Endometrial microvascular endothelial cells (primary cell): ENCODE results near the gene MUC12. TPM values are rescaled to one million over a fixed set of nuclear protein-coding genes. Genes with fewer than 3 reads are reported as not detected.
"Not testable (repeated sequence)": the region's sequence is repeated elsewhere in the genome, so short reads cannot be mapped to it uniquely, and the experiment has no call there.

Experiments
- in situ Hi-C: cut with HindIII; loops from 2 replicates; pipeline ENCODE4 v1.10.0; 2017; ENCODE audit warnings: low sequenced_read_pairs, low pct_unique_long_range_greater_than_20kb; ENCODE audit errors: inconsistent ontology term
- total RNA-seq: library from RNA; depleted of rRNA; stranded (reverse); fragments of >200 nt; gene quantifications from one replicate; pipeline ENCODE4 v1.2.3, GENCODE V29; 2015; ENCODE audit errors: inconsistent ontology term

The MUC12 gene
- total RNA-seq, 1 donor from 2014 or later: not detected

GRCh38 chr7:101021703-101022102 lies 52.3 kb downstream of the MUC12 start:
- in situ Hi-C loops: no loop called here

- in situ Hi-C loops: no loop called here
These were observed 54.5 kb downstream of the MUC12 start for GRCh38 chr7:101023839-101024238.

GRCh38 chr7:101031082-101031481 lies 61.7 kb downstream of the MUC12 start:
- in situ Hi-C loops: no loop called here

GRCh38 chr7:101035941-101036340 lies 66.6 kb downstream of the MUC12 start:
- in situ Hi-C loops: no loop called here

GRCh38 chr7:101041283-101041682 lies 71.9 kb downstream of the MUC12 start:
- in situ Hi-C loops: not testable (repeated sequence)

- in situ Hi-C loops: loop anchor here (10.0 kb wide), 1 partner anchor 174 kb away; the partner anchor contains the start of gene UFSP1
These were observed 89.0 kb downstream of the MUC12 start for GRCh38 chr7:101058355-101058754.

GRCh38 chr7:101059620-101059942 lies 90.2 kb downstream of the MUC12 start:
- in situ Hi-C loops: loop anchor here (10.0 kb wide), 1 partner anchor 175 kb away; the partner anchor contains the start of gene UFSP1

GRCh38 chr7:101060992-101061391 lies 91.6 kb downstream of the MUC12 start:
- in situ Hi-C loops: no loop called here

GRCh38 chr7:101064176-101064550 lies 94.8 kb downstream of the MUC12 start:
- in situ Hi-C loops: not testable (repeated sequence)

- in situ Hi-C loops: not testable (repeated sequence)
These were observed 95.8 kb downstream of the MUC12 start for GRCh38 chr7:101065162-101065561.

- in situ Hi-C loops: no loop called here
These were observed 96.9 kb downstream of the MUC12 start for GRCh38 chr7:101066141-101066832.

GRCh38 chr7:101066833-101067177 lies 97.4 kb downstream of the MUC12 start:
- in situ Hi-C loops: no loop called here

- in situ Hi-C loops: no loop called here
These were observed 99.0 kb downstream of the MUC12 start for GRCh38 chr7:101068401-101068800.

Other genes with a start within 250 kb of the MUC12 start
- gene EPO, start 249.1 kb upstream of the MUC12 start, total RNA-seq: not detected
- gene ZAN, start 236.0 kb upstream of the MUC12 start, total RNA-seq: not detected
- 78.6 TPM for gene EPHB4, start 142.0 kb upstream of the MUC12 start, total RNA-seq
- gene SLC12A9, start 116.9 kb upstream of the MUC12 start, total RNA-seq: 40.0 TPM
- gene TRIP6, start 102.2 kb upstream of the MUC12 start, total RNA-seq: 108 TPM
- gene SRRT, start 94.5 kb upstream of the MUC12 start, total RNA-seq: 80.7 TPM
- 1.2 TPM for gene UFSP1, start 79.8 kb upstream of the MUC12 start, total RNA-seq
- gene ACHE, start 73.7 kb upstream of the MUC12 start, total RNA-seq: not detected
- not detected for gene MUC3A, start 20.0 kb upstream of the MUC12 start, total RNA-seq
- not detected for gene MUC17, start 50.5 kb downstream of the MUC12 start, total RNA-seq
- gene TRIM56, start 115.9 kb downstream of the MUC12 start, total RNA-seq: 13.9 TPM
- 2,363 TPM for gene SERPINE1, start 157.5 kb downstream of the MUC12 start, total RNA-seq
- 248 TPM for gene AP1S1, start 184.9 kb downstream of the MUC12 start, total RNA-seq
- gene VGF, start 196.0 kb downstream of the MUC12 start, total RNA-seq: not detected
- not detected for gene NAT16, start 210.7 kb downstream of the MUC12 start, total RNA-seq
- not detected for gene MOGAT3, start 231.5 kb downstream of the MUC12 start, total RNA-seq
- gene PLOD3, start 248.0 kb downstream of the MUC12 start, total RNA-seq: 109 TPM
- 185 TPM for gene ZNHIT1, start 248.6 kb downstream of the MUC12 start, total RNA-seq